HepG2 (cell line): Measurements from ENCODE around the gene CCDC167. TPM values are rescaled to one million over a fixed set of nuclear protein-coding genes. Genes with fewer than 3 reads are reported as not detected.

ENCODE experiments used
- ATAC-seq: fragments of 200-7000 bp; cut with Tn5 transposase; 3 replicates; pipeline ENCODE4 v1.9.1; 2020; ENCODE audit warnings: mild to moderate bottlenecking, moderate library complexity
- BruUV-seq: library from RNA; stranded (reverse); fragments of 400-500 nt; replicated peaks from 2 replicates; lab custom pipeline; 2021; lab: Mats Ljungman, UMichigan
- CTCF ChIA-PET: fragments of 300-600 bp; formaldehyde crosslinking; extraction: SDS; loops from one replicate; lab custom pipeline; 2021; ENCODE audit warnings: low total read pairs, inconsistent platforms, low intra/inter-chr PET ratio; lab: Yijun Ruan, JAX
- POLR2A ChIA-PET: fragments of 350-600 bp; sonication (Branson Sonifier 250); formaldehyde crosslinking; loops from one replicate; lab custom pipeline; 2020; ENCODE audit warnings: antibody characterized with exemption, inconsistent platforms; lab: Yijun Ruan, JAX
- DNase-seq: peaks from one replicate; pipeline ENCODE4 v3.0.0-alpha.2; 2015; ENCODE audit warnings: low spot score
- FAIRE-seq: peaks from 3 replicates; lab custom pipeline; 2011; peaks lifted over from hg19 to GRCh38; lab: Jason Lieb, UNC
- H2AFZ ChIP-seq: one replicate; pipeline ENCODE4 v1.6.1; 2011; ENCODE audit warnings: low read length, inconsistent platforms
- H3K27ac ChIP-seq: fragments of 300-600 bp; 3 replicates; pipeline ENCODE4 v1.8.0; 2011; ENCODE audit warnings: mixed run types, mild to moderate bottlenecking, mixed read lengths, low read length, inconsistent platforms; ENCODE audit not compliant: insufficient read depth; ENCODE audit errors: extremely low read length
- H3K27me3 ChIP-seq, 2 experiments: fragments of 200-600 bp in 1 of 2; 2 replicates in 1 of 2; 3 replicates in 1 of 2; pipeline versions ENCODE4 v1.6.0 to v1.8.0; 2011; ENCODE audit warnings: low read length in 2 of 2, mild to moderate bottlenecking in 2 of 2, moderate library complexity in 2 of 2, inconsistent platforms in 1 of 2; ENCODE audit not compliant: insufficient read depth in 2 of 2, control insufficient read depth in 1 of 2
- H3K36me3 ChIP-seq, 2 experiments: fragments of 200-600 bp in 1 of 2; replicated peaks in 1 of 2; 2 replicates in 1 of 2; 3 replicates in 1 of 2; pipeline versions ENCODE4 v1.5.1 to v1.8.0; 2011; ENCODE audit warnings: low read length in 2 of 2, inconsistent platforms in 1 of 2; ENCODE audit not compliant: insufficient read depth in 2 of 2, control insufficient read depth in 1 of 2
- H3K4me1 ChIP-seq: 2 replicates; pipeline ENCODE4 v1.5.1; 2012; ENCODE audit warnings: low read length, inconsistent platforms; ENCODE audit not compliant: insufficient read depth
- H3K4me2 ChIP-seq: 2 replicates; pipeline ENCODE4 v1.6.0; 2011; ENCODE audit warnings: low read depth, low read length, inconsistent platforms
- H3K4me3 ChIP-seq, 3 experiments: fragments of 200-600 bp in 1 of 3; sonication (generic), shearing (Covaris generic) in 1 of 3; replicated peaks in 1 of 3; 2 replicates each; pipeline ENCODE4 v1.5.1; 2011 to 2016; ENCODE audit warnings: low read length in 3 of 3, inconsistent platforms in 2 of 3, low read depth in 2 of 3, mild to moderate bottlenecking in 2 of 3, control low read depth in 1 of 3, mixed read lengths in 1 of 3; ENCODE audit not compliant: insufficient read depth in 1 of 3
- H3K79me2 ChIP-seq: one replicate; pipeline ENCODE4 v1.6.1; 2011; ENCODE audit warnings: low read length, inconsistent platforms; ENCODE audit not compliant: insufficient read depth
- H3K9ac ChIP-seq: 2 replicates; pipeline ENCODE4 v1.6.0; 2011; ENCODE audit warnings: mild to moderate bottlenecking, low read depth, low read length, inconsistent platforms; ENCODE audit not compliant: insufficient read depth
- H3K9me3 ChIP-seq: 2 replicates; pipeline ENCODE4 v1.5.1; 2012; ENCODE audit warnings: mild to moderate bottlenecking, low read length
- H4K20me1 ChIP-seq: 2 replicates; pipeline ENCODE4 v1.6.0; 2011; ENCODE audit warnings: inconsistent platforms, mild to moderate bottlenecking, low read length, moderate library complexity; ENCODE audit not compliant: insufficient read depth
- ATF1 ChIP-seq: IDR thresholded peaks from 2 replicates; pipeline ENCODE4 v1.6.1; 2016; ENCODE audit warnings: mild to moderate bottlenecking, control low read depth
- GFI1 ChIP-seq: sonication (generic); formaldehyde crosslinking; IDR thresholded peaks from 2 replicates; pipeline ENCODE4 v1.5.0; 2020; ENCODE audit warnings: missing genetic modification reagents, mild to moderate bottlenecking, borderline replicate concordance
- HCFC1 ChIP-seq: fragments of 150-350 bp; IDR thresholded peaks from 2 replicates; pipeline ENCODE4 v1.6.1; 2014; ENCODE audit warnings: low read depth, low read length
- MAFK ChIP-seq, 2 experiments: IDR thresholded peaks in 1 of 2; conservative IDR thresholded peaks in 1 of 2; 2 replicates each; pipeline ENCODE4 v1.6.1; 2011; ENCODE audit warnings: improper control_type of control experiment in 2 of 2, low read length in 2 of 2
- MED13 ChIP-seq: sonication (generic); formaldehyde crosslinking; IDR thresholded peaks from 2 replicates; pipeline ENCODE4 v1.5.0; 2020; ENCODE audit warnings: missing genetic modification reagents
- MEF2D ChIP-seq: sonication (generic); formaldehyde crosslinking; IDR thresholded peaks from 2 replicates; pipeline ENCODE4 v1.5.1; 2020; ENCODE audit warnings: mild to moderate bottlenecking, missing genetic modification reagents
- MXD4 ChIP-seq: IDR thresholded peaks from 2 replicates; pipeline ENCODE4 v1.6.1; 2016; ENCODE audit warnings: mild to moderate bottlenecking, missing biosample characterization, missing genetic modification reagents
- NFKB2 ChIP-seq: sonication (generic); formaldehyde crosslinking; IDR thresholded peaks from 2 replicates; pipeline ENCODE4 v1.4.0; 2020; ENCODE audit warnings: missing genetic modification reagents, borderline replicate concordance
- PAF1 ChIP-seq: IDR thresholded peaks from 2 replicates; pipeline ENCODE4 v1.6.1; 2016; ENCODE audit warnings: missing genetic modification reagents, missing compliant biosample characterization
- PHF8 ChIP-seq: sonication (generic); formaldehyde crosslinking; IDR thresholded peaks from 2 replicates; pipeline ENCODE4 v1.5.0; 2020; ENCODE audit warnings: missing genetic modification reagents
- RNF2 ChIP-seq: fragments of 450-650 bp; conservative IDR thresholded peaks from 2 replicates; pipeline ENCODE4 v1.6.1; 2016; ENCODE audit warnings: low read depth
- SALL2 ChIP-seq: sonication (generic); formaldehyde crosslinking; IDR thresholded peaks from 2 replicates; pipeline ENCODE4 v1.8.1; 2023; ENCODE audit warnings: mild to moderate bottlenecking, missing genetic modification reagents, inconsistent platforms
- SIN3A ChIP-seq: IDR thresholded peaks from 2 replicates; pipeline ENCODE4 v1.6.1; 2011; ENCODE audit warnings: low read depth, mild to moderate bottlenecking, control low read depth, low read length, borderline replicate concordance
- SUZ12 ChIP-seq: fragments of 150-350 bp; IDR thresholded peaks from 2 replicates; pipeline ENCODE4 v1.6.1; 2014; ENCODE audit warnings: low read depth, low read length
- TAF15 ChIP-seq: fragments of 200-400 bp; formaldehyde crosslinking; IDR thresholded peaks from one replicate; pipeline ENCODE4 v1.6.1; 2018; ENCODE audit warnings: mild to moderate bottlenecking, low read depth, low read length; ENCODE audit not compliant: poor library complexity, severe bottlenecking
- ZNF33B ChIP-seq: sonication (generic); formaldehyde crosslinking; IDR thresholded peaks from 2 replicates; pipeline ENCODE4 v1.5.1; 2020; ENCODE audit warnings: mild to moderate bottlenecking, missing genetic modification reagents
- ZNF564 ChIP-seq: sonication (generic); formaldehyde crosslinking; IDR thresholded peaks from 2 replicates; pipeline ENCODE4 v1.8.1; 2023; ENCODE audit warnings: mild to moderate bottlenecking, missing genetic modification reagents
- ZNF644 ChIP-seq: IDR thresholded peaks from 2 replicates; pipeline ENCODE4 v1.6.1; 2016; ENCODE audit warnings: low read depth
- ZNF713 ChIP-seq: sonication (generic); formaldehyde crosslinking; IDR thresholded peaks from 2 replicates; pipeline ENCODE4 v1.4.0; 2020; ENCODE audit warnings: mild to moderate bottlenecking, missing genetic modification reagents
- ZNF780A ChIP-seq: sonication (generic); formaldehyde crosslinking; IDR thresholded peaks from 2 replicates; pipeline ENCODE4 v1.8.0; 2022; ENCODE audit warnings: mild to moderate bottlenecking, missing genetic modification reagents, moderate library complexity
- WGBS: methylation state at CpG from one replicate; pipeline ENCODE4 v1.1.6; 2017; ENCODE audit warnings: low lambda C conversion rate; 5-methylcytosine and 5-hydroxymethylcytosine counted together
- in situ Hi-C: cut with HindIII; loops from 2 replicates; pipeline ENCODE4 v1.10.0; 2017; ENCODE audit warnings: low pct_unique_long_range_greater_than_20kb; ENCODE audit not compliant: extremely low pct_ligation_motif_present
- intact Hi-C: fragments of 100-400 bp; cut with micrococcal nuclease; formaldehyde crosslinking; loops from one replicate; pipeline ENCODE4 v1.10.0; 2022; ENCODE audit not compliant: unreplicated experiment
- polyA plus RNA-seq, 8 experiments: library from polyadenylated mRNA; depleted of rRNA in 3 of 8; stranded (reverse) in 7 of 8; unstranded in 1 of 8; fragments of >200 nt; fragmentation: Illumina TruSeq in 4 of 8; extraction: Trizol in 4 of 8; gene quantifications; 2 replicates each; pipeline versions ENCODE4 v1.2.1 to v1.2.3, GENCODE V29; 2011 to 2016; ENCODE audit warnings: low read depth in 4 of 8, missing spikeins in 1 of 8, mixed read lengths in 1 of 8; ENCODE audit not compliant: insufficient read depth in 1 of 8
- total RNA-seq, 5 experiments: library from RNA; depleted of rRNA; stranded (reverse); fragments of >200 nt; fragmentation: Illumina TruSeq; extraction: Trizol; gene quantifications; 2 replicates each; pipeline ENCODE4 v1.2.3, GENCODE V29; 2016; ENCODE audit warnings: low read depth in 1 of 5
- TF ChIP-seq, protein P1 (sequence below): sonication (generic); formaldehyde crosslinking; IDR thresholded peaks from 2 replicates; pipeline ENCODE4 v1.8.1; 2023; ENCODE audit warnings: mild to moderate bottlenecking, missing genetic modification reagents

Gene CCDC167
- total and polyA plus RNA-seq, 2 of the 13 experiments (the other 11 are each of a cell fraction or from before 2014, with no cell fraction given): 48.4 to 66.8 TPM

DNA sequence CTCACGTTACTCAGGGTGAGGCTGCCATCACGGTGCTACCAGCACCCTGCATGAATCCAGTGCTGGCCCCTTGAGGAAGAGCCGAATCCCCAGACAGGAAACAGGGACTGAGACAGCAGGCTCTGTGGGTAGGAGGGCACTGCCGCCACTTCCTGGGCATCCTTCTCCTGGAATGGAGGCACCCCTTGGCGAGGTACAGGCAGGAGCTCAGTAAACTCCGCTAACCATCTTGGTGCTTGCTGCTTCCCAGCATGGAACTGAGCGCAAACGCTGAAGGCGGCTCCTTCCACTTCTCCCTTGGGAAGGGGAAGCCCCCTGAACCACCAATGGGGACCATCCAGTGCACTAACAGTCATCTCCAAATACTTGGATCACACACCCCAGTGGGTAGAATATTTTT, 13.5 kb upstream of the CCDC167 start:
- no peak for ATAC-seq
- no peak for DNase-seq
- no peak overlapping the region for H3K27ac ChIP-seq
- peaks cover 35% of the 10 kb centered on the region for H3K4me1 ChIP-seq
- no peaks in the 10 kb centered on the region for H3K9me3 ChIP-seq
- H3K79me2 ChIP-seq: no peaks in the 10 kb centered on the region
- BruUV-seq: no TSS peak
- H3K36me3 ChIP-seq: no peaks in the 10 kb centered on the region
- FAIRE-seq: no peak
- no peak overlapping the region for H2AFZ ChIP-seq
- CTCF ChIA-PET: no interaction called here
- intact Hi-C loops (no loop called here), in situ Hi-C loops (no loop called here)
- POLR2A ChIA-PET: no interaction called here
- no peak overlapping the region for H3K9ac ChIP-seq
- peaks cover 4 to 52% of the 10 kb centered on the region in 2 experiments for H3K27me3 ChIP-seq
- 30% methylated on average over 4 of the region's 9 CpGs for WGBS
- no peak overlapping the region for H3K4me3 ChIP-seq
- TF ChIP-seq, protein P1, sequence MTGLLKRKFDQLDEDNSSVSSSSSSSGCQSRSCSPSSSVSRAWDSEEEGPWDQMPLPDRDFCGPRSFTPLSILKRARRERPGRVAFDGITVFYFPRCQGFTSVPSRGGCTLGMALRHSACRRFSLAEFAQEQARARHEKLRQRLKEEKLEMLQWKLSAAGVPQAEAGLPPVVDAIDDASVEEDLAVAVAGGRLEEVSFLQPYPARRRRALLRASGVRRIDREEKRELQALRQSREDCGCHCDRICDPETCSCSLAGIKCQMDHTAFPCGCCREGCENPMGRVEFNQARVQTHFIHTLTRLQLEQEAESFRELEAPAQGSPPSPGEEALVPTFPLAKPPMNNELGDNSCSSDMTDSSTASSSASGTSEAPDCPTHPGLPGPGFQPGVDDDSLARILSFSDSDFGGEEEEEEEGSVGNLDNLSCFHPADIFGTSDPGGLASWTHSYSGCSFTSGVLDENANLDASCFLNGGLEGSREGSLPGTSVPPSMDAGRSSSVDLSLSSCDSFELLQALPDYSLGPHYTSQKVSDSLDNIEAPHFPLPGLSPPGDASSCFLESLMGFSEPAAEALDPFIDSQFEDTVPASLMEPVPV (CRISPR knock-in tag): no peak
- TF ChIP-seq RNF2 (no peak), ATF1 (CRISPR knock-in tag) (no peak), PAF1 (CRISPR knock-in tag) (no peak), SUZ12 (no peak), MED13 (CRISPR knock-in tag) (no peak)
- no peaks in the 10 kb centered on the region for H4K20me1 ChIP-seq
- H3K4me2 ChIP-seq: no peak overlapping the region

DNA sequence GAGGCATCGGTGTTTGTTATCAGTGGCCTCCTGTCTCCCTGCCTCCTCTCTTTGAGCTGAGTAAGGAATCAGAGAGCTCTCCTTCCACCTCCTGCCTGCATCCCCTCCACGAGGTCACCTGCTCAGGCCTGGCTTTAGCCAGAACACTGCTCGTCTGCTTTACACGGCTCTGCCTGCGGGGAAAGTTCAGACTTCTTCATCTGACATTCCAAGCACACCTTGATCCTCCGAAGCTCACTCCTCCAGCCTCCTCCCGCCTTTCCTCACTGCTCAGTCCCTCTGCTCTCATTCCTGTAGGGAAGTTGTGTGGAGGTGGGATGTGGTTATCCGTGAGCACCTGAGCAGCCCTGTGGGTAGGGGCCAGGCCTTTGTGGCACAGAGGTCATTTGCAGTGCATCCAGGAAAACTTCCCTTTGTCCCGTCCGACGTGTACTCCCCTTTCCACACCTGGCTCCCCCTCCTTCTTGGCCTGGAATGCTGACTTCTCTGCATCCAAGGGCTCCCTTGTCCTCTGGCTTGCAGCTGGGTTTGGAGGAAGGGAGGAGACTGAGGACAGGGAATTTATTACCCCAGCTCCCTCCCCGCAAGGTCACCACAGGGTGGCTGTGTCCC, 12.8 kb upstream of the CCDC167 start:
- BruUV-seq: no TSS peak
- Histone ChIP-seq H3K79me2 (no peaks in the 10 kb centered on the region), H3K27me3 (peaks cover 2 to 48% of the 10 kb centered on the region in 2 experiments), H3K4me1 (peaks cover 36% of the 10 kb centered on the region), H3K9ac (no peak overlapping the region), H2AFZ (no peak overlapping the region), H3K36me3 (no peaks in the 10 kb centered on the region), H3K4me3 (no peak overlapping the region), H3K9me3 (no peaks in the 10 kb centered on the region), H3K4me2 (no peak overlapping the region), H3K27ac (no peak overlapping the region), H4K20me1 (no peaks in the 10 kb centered on the region)
- ATAC-seq (no peak), DNase-seq (no peak), FAIRE-seq (no peak)
- POLR2A ChIA-PET: no interaction called here
- CTCF ChIA-PET: no interaction called here
- in situ Hi-C loops: no loop called here
- WGBS: 15% methylated on average over 11 of the region's 12 CpGs
- intact Hi-C loops: no loop called here
- TF ChIP-seq ZNF713 (CRISPR knock-in tag): no peak
- no peak for TF ChIP-seq NFKB2
- no peak for TF ChIP-seq GFI1 (CRISPR knock-in tag)
- TF ChIP-seq ZNF644 (CRISPR knock-in tag): no peak
- TF ChIP-seq SIN3A: no peak
- TF ChIP-seq MXD4: no peak
- no peak for TF ChIP-seq PHF8
- no peak for TF ChIP-seq SALL2 (CRISPR knock-in tag)
- no peak for TF ChIP-seq ZNF33B (CRISPR knock-in tag)
- TF ChIP-seq TAF15: no peak
- no peak for TF ChIP-seq MEF2D (CRISPR knock-in tag)
- no peak for TF ChIP-seq ZNF564 (CRISPR knock-in tag)
- TF ChIP-seq MAFK (conservative IDR thresholded peaks at IDR 0.05 in 1 of 2, IDR thresholded peaks at IDR 0.05 in 1 of 2; ENCODE audit: low read length in 2 of 2): no peak
- TF ChIP-seq HCFC1: no peak
- TF ChIP-seq ZNF780A (CRISPR knock-in tag): no peak
